Smooth muscle cell (in vitro differentiated cells): Measurements from ENCODE around the gene SH3GL3. TPM values are rescaled to one million over a fixed set of nuclear protein-coding genes. Genes with fewer than 3 reads are reported as not detected.

ENCODE experiments used
- DNase-seq: peaks from one replicate; lab custom pipeline; 2025; ENCODE audit not compliant: unreplicated experiment; lab: John Stamatoyannopoulos, UW
- H2AFZ ChIP-seq: fragments of 200-600 bp; sonication (generic); 2 replicates; pipeline ENCODE4 v1.6.0; 2016; ENCODE audit warnings: antibody characterized with exemption, low read depth, mild to moderate bottlenecking
- H3F3A ChIP-seq: fragments of 200-600 bp; sonication (generic); 2 replicates; pipeline ENCODE4 v1.6.0; 2017; ENCODE audit warnings: antibody characterized with exemption, low read depth
- H3K27ac ChIP-seq: fragments of 200-600 bp; sonication (generic); 2 replicates; pipeline ENCODE4 v1.5.1; 2016; ENCODE audit warnings: low read depth, mild to moderate bottlenecking
- H3K27me3 ChIP-seq: fragments of 200-600 bp; sonication (generic); 2 replicates; pipeline ENCODE4 v1.6.1; 2016; ENCODE audit warnings: low read depth, mild to moderate bottlenecking
- H3K36me3 ChIP-seq: fragments of 200-600 bp; sonication (generic); 2 replicates; pipeline ENCODE4 v1.5.1; 2016; ENCODE audit warnings: low read depth
- H3K4me1 ChIP-seq: fragments of 200-600 bp; sonication (generic); 2 replicates; pipeline ENCODE4 v1.5.1; 2016; ENCODE audit warnings: low read depth
- H3K4me2 ChIP-seq: fragments of 200-600 bp; sonication (generic); 2 replicates; pipeline ENCODE4 v1.6.0; 2016; ENCODE audit warnings: mild to moderate bottlenecking
- H3K4me3 ChIP-seq: fragments of 200-600 bp; sonication (generic); 2 replicates; pipeline ENCODE4 v1.5.1; 2016; ENCODE audit warnings: mild to moderate bottlenecking
- H3K79me2 ChIP-seq: fragments of 200-600 bp; sonication (generic); 2 replicates; pipeline ENCODE4 v1.6.0; 2016; ENCODE audit warnings: low read depth, mild to moderate bottlenecking
- H3K9ac ChIP-seq: fragments of 200-600 bp; sonication (generic); 2 replicates; pipeline ENCODE4 v1.6.0; 2016; ENCODE audit warnings: low read depth
- H3K9me3 ChIP-seq: fragments of 200-600 bp; sonication (generic); replicated peaks from 2 replicates; pipeline ENCODE4 v1.5.1; 2016; ENCODE audit warnings: low read depth
- H4K20me1 ChIP-seq: fragments of 200-600 bp; sonication (generic); 2 replicates; pipeline ENCODE4 v1.6.0; 2016; ENCODE audit warnings: low read depth
- CTCF ChIP-seq: fragments of 200-600 bp; sonication (generic); IDR thresholded peaks from 2 replicates; pipeline ENCODE4 v1.5.1; 2017; ENCODE audit warnings: borderline replicate concordance, mild to moderate bottlenecking, antibody characterized with exemption; ENCODE audit not compliant: insufficient read depth, poor library complexity, severe bottlenecking
- WGBS: methylation state at CpG from one replicate; pipeline ENCODE4 v1.1.7; 2016; ENCODE audit warnings: low lambda C conversion rate; 5-methylcytosine and 5-hydroxymethylcytosine counted together
- polyA plus RNA-seq: library from polyadenylated mRNA; unstranded; fragments of >200 nt; fragmentation: Nextera tagmentation; extraction: Ambion mirVana; gene quantifications from 2 replicates; pipeline ENCODE4 v1.2.1, GENCODE V29; 2016
- total RNA-seq: library from RNA; depleted of rRNA; stranded (reverse); fragments of >200 nt; gene quantifications from 2 replicates; pipeline ENCODE4 v1.2.3, GENCODE V29; 2014

SH3GL3 gene
- total and polyA plus RNA-seq, 2 experiments from 2014 or later, result 0.50 to 2.2 TPM

GRCh38 chr15:83549623-83550022 lies 102.5 kb downstream of the SH3GL3 start:
- Histone ChIP-seq H3K4me3 (no peak overlapping the region), H2AFZ (no peak overlapping the region), H3F3A (no peaks in the 10 kb centered on the region), H3K27me3 (no peaks in the 10 kb centered on the region), H3K79me2 (no peaks in the 10 kb centered on the region), H3K9me3 (no peaks in the 10 kb centered on the region), H4K20me1 (no peaks in the 10 kb centered on the region), H3K9ac (no peak overlapping the region), H3K4me1 (no peaks in the 10 kb centered on the region), H3K36me3 (no peaks in the 10 kb centered on the region), H3K4me2 (no peak overlapping the region), H3K27ac (no peak overlapping the region)
- no peak for DNase-seq
- no peak for TF ChIP-seq CTCF
- WGBS, result 93% methylated on average over 1 of the region's 1 CpG

GRCh38 chr15:83554558-83554957 lies 107.4 kb downstream of the SH3GL3 start:
- TF ChIP-seq CTCF, result no peak
- Histone ChIP-seq H3K9ac (no peak overlapping the region), H3K4me2 (no peak overlapping the region), H3K36me3 (no peaks in the 10 kb centered on the region), H3K4me3 (no peak overlapping the region), H3K27me3 (no peaks in the 10 kb centered on the region), H3K79me2 (no peaks in the 10 kb centered on the region), H3K9me3 (no peaks in the 10 kb centered on the region), H3F3A (no peaks in the 10 kb centered on the region), H3K4me1 (no peaks in the 10 kb centered on the region), H2AFZ (no peak overlapping the region), H4K20me1 (no peaks in the 10 kb centered on the region), H3K27ac (no peak overlapping the region)
- DNase-seq, result no peak
- 94% methylated on average over 5 of the region's 5 CpGs for WGBS

- H3K4me3 ChIP-seq, result no peak overlapping the region
- TF ChIP-seq CTCF, result no peak
- no peaks in the 10 kb centered on the region for H4K20me1 ChIP-seq
- no peak overlapping the region for H3K4me2 ChIP-seq
- H2AFZ ChIP-seq, result no peak overlapping the region
- no peaks in the 10 kb centered on the region for H3F3A ChIP-seq
- no peak for DNase-seq
- H3K9me3 ChIP-seq, result no peaks in the 10 kb centered on the region
- no peak overlapping the region for H3K27ac ChIP-seq
- 94% methylated on average over 2 of the region's 2 CpGs for WGBS
- H3K27me3 ChIP-seq, result no peaks in the 10 kb centered on the region
- H3K4me1 ChIP-seq, result no peaks in the 10 kb centered on the region
- no peaks in the 10 kb centered on the region for H3K36me3 ChIP-seq
- H3K9ac ChIP-seq, result no peak overlapping the region
- H3K79me2 ChIP-seq, result no peaks in the 10 kb centered on the region
These were observed 108.2 kb downstream of the SH3GL3 start for GRCh38 chr15:83555383-83555782.

GRCh38 chr15:83556068-83556467 lies 108.9 kb downstream of the SH3GL3 start:
- no peak for DNase-seq
- no peak overlapping the region for H3K9ac ChIP-seq
- H3K27ac ChIP-seq, result no peak overlapping the region
- H4K20me1 ChIP-seq, result no peaks in the 10 kb centered on the region
- no peaks in the 10 kb centered on the region for H3K36me3 ChIP-seq
- no peak overlapping the region for H3K4me3 ChIP-seq
- no peaks in the 10 kb centered on the region for H3F3A ChIP-seq
- H3K4me1 ChIP-seq, result no peaks in the 10 kb centered on the region
- no peak for TF ChIP-seq CTCF
- WGBS, result 84% methylated on average over 3 of the region's 3 CpGs
- H3K9me3 ChIP-seq, result no peaks in the 10 kb centered on the region
- no peaks in the 10 kb centered on the region for H3K79me2 ChIP-seq
- H2AFZ ChIP-seq, result no peak overlapping the region
- no peak overlapping the region for H3K4me2 ChIP-seq
- H3K27me3 ChIP-seq, result no peaks in the 10 kb centered on the region
